ENCODE results near the gene NFIB. TPM values are rescaled to one million over a fixed set of nuclear protein-coding genes. Genes with fewer than 3 reads are reported as not detected.

Gene NFIB
- total RNA-seq, 1 donor from 2014 or later, result 2.4 TPM

GRCh38 chr9:14092344-14092743 is 221.6 kb downstream of the NFIB start:
- DNase-seq (ENCODE audit: low read depth), result no peak
- H3K4me3 ChIP-seq (ENCODE audit: low read depth, low read length), result no peak overlapping the region
- no peak for TF ChIP-seq CTCF (conservative IDR thresholded peaks at IDR 0.05; ENCODE audit: low read depth, low read length)

- no peak for DNase-seq (ENCODE audit: low read depth)
- no peak for TF ChIP-seq CTCF (conservative IDR thresholded peaks at IDR 0.05; ENCODE audit: low read depth, low read length)
- H3K4me3 ChIP-seq (ENCODE audit: low read depth, low read length), result no peak overlapping the region
These were observed 224.7 kb downstream of the NFIB start for GRCh38 chr9:14089051-14089803.

GRCh38 chr9:14087576-14087975 is 226.4 kb downstream of the NFIB start:
- no peak overlapping the region for H3K4me3 ChIP-seq (ENCODE audit: low read depth, low read length)
- TF ChIP-seq CTCF (conservative IDR thresholded peaks at IDR 0.05; ENCODE audit: low read depth, low read length), result no peak
- no peak for DNase-seq (ENCODE audit: low read depth)

- TF ChIP-seq CTCF (conservative IDR thresholded peaks at IDR 0.05; ENCODE audit: low read depth, low read length), result no peak
- no peak overlapping the region for H3K4me3 ChIP-seq (ENCODE audit: low read depth, low read length)
- DNase-seq (ENCODE audit: low read depth), result no peak
These were observed 227.4 kb downstream of the NFIB start for GRCh38 chr9:14086495-14086894.

- no peak for TF ChIP-seq CTCF (conservative IDR thresholded peaks at IDR 0.05; ENCODE audit: low read depth, low read length)
- no peak overlapping the region for H3K4me3 ChIP-seq (ENCODE audit: low read depth, low read length)
- DNase-seq (ENCODE audit: low read depth), result no peak
These were observed 228.1 kb downstream of the NFIB start for GRCh38 chr9:14085810-14086209.

GRCh38 chr9:14084867-14085266 is 229.1 kb downstream of the NFIB start:
- H3K4me3 ChIP-seq (ENCODE audit: low read depth, low read length), result no peak overlapping the region
- TF ChIP-seq CTCF (conservative IDR thresholded peaks at IDR 0.05; ENCODE audit: low read depth, low read length), result no peak
- no peak for DNase-seq (ENCODE audit: low read depth)

- no peak overlapping the region for H3K4me3 ChIP-seq (ENCODE audit: low read depth, low read length)
- DNase-seq (ENCODE audit: low read depth), result no peak
- no peak for TF ChIP-seq CTCF (conservative IDR thresholded peaks at IDR 0.05; ENCODE audit: low read depth, low read length)
These were observed 230.6 kb downstream of the NFIB start for GRCh38 chr9:14083366-14083765.
